Measurements from ENCODE around the gene CTIF. TPM values are rescaled to one million over a fixed set of nuclear protein-coding genes. Genes with fewer than 3 reads are reported as not detected.

Gene CTIF
- total RNA-seq, 1 donor from 2014 or later = 54.8 TPM

GRCh38 chr18:48553236-48553635, 14.4 kb downstream of the CTIF start:
- ATAC-seq (no peak), DNase-seq (no peak)
- no peak for TF ChIP-seq CTCF (IDR thresholded peaks at IDR 0.05)
- intact Hi-C loops (cut with DNase I) = no loop called here
- Histone ChIP-seq H3K27me3 (ENCODE audit: low read depth) (no peaks in the 10 kb centered on the region), H3K36me3 (peaks cover 3% of the 10 kb centered on the region), H3K4me1 (peaks cover 6% of the 10 kb centered on the region), H3K9me3 (no peaks in the 10 kb centered on the region), H3K27ac (no peak overlapping the region), H3K4me3 (no peak overlapping the region)

- intact Hi-C loops (cut with DNase I) = no loop called here
- no peak for TF ChIP-seq CTCF (IDR thresholded peaks at IDR 0.05)
- peaks cover 3% of the 10 kb centered on the region for H3K36me3 ChIP-seq
- H3K4me3 ChIP-seq = no peak overlapping the region
- H3K4me1 ChIP-seq = no peaks in the 10 kb centered on the region
- H3K9me3 ChIP-seq = no peaks in the 10 kb centered on the region
- H3K27me3 ChIP-seq (ENCODE audit: low read depth) = no peaks in the 10 kb centered on the region
- H3K27ac ChIP-seq = no peak overlapping the region
- peak in 1 of 2 donors; percentile 35 for ATAC-seq
- DNase-seq = no peak
Observed at GRCh38 chr18:48554610-48555400, 16.0 kb downstream of the CTIF start.

- H3K4me1 ChIP-seq = no peaks in the 10 kb centered on the region
- H3K9me3 ChIP-seq = no peaks in the 10 kb centered on the region
- intact Hi-C loops (cut with DNase I) = no loop called here
- no peak overlapping the region for H3K27ac ChIP-seq
- no peak overlapping the region for H3K4me3 ChIP-seq
- H3K27me3 ChIP-seq (ENCODE audit: low read depth) = no peaks in the 10 kb centered on the region
- DNase-seq (no peak), ATAC-seq (no peak)
- no peak for TF ChIP-seq CTCF (IDR thresholded peaks at IDR 0.05)
- H3K36me3 ChIP-seq = peaks cover 3% of the 10 kb centered on the region
Observed at GRCh38 chr18:48555465-48555995, 16.7 kb downstream of the CTIF start.

GRCh38 chr18:48557640-48558174, 18.9 kb downstream of the CTIF start:
- Histone ChIP-seq H3K4me1 (peaks cover 5% of the 10 kb centered on the region), H3K4me3 (no peak overlapping the region), H3K36me3 (peaks cover 3% of the 10 kb centered on the region), H3K27me3 (ENCODE audit: low read depth) (no peaks in the 10 kb centered on the region), H3K27ac (no peak overlapping the region), H3K9me3 (no peaks in the 10 kb centered on the region)
- TF ChIP-seq CTCF (IDR thresholded peaks at IDR 0.05) = no peak
- ATAC-seq (no peak), DNase-seq (no peak)
- intact Hi-C loops (cut with DNase I) = no loop called here

GRCh38 chr18:48558248-48558647, 19.4 kb downstream of the CTIF start:
- no peak overlapping the region for H3K4me3 ChIP-seq
- TF ChIP-seq CTCF (IDR thresholded peaks at IDR 0.05) = no peak
- H3K27ac ChIP-seq = no peak overlapping the region
- intact Hi-C loops (cut with DNase I) = no loop called here
- H3K9me3 ChIP-seq = no peaks in the 10 kb centered on the region
- H3K27me3 ChIP-seq (ENCODE audit: low read depth) = no peaks in the 10 kb centered on the region
- H3K4me1 ChIP-seq = peaks cover 10% of the 10 kb centered on the region
- H3K36me3 ChIP-seq = peaks cover 3% of the 10 kb centered on the region
- no peak for ATAC-seq
- DNase-seq = no peak
